GM12801 (cell line): ENCODE data around the gene NOS1AP.

Experiments
- CTCF ChIP-seq: IDR thresholded peaks from one replicate; pipeline ENCODE4 v1.5.1; 2011; ENCODE audit warnings: control low read depth; ENCODE audit not compliant: insufficient read length; ENCODE audit errors: extremely low read depth

The NOS1AP gene

GRCh38 chr1:162213281-162213912, 143.9 kb downstream of the NOS1AP start:
- TF ChIP-seq CTCF, result no peak

DNA sequence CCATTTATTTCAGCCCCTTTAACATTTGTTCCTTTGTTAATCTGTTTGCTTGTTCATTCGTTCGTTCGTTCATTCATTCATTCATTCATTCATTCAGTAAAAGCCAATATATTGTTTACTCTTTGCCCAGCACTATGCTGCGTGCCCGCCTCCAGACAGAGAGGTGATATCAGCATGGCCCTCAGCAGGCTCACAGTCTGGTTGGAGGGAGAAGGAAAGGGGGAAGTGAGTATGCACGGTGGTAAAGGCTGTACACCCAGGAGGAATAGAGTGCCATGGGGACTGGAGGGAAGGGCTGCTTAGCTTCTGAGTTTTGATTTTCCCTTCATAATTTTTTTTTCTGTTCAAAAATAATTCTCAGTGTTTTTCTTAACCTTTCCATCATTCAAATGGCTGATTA, 144.7 kb downstream of the NOS1AP start:
- TF ChIP-seq CTCF, result no peak

DNA sequence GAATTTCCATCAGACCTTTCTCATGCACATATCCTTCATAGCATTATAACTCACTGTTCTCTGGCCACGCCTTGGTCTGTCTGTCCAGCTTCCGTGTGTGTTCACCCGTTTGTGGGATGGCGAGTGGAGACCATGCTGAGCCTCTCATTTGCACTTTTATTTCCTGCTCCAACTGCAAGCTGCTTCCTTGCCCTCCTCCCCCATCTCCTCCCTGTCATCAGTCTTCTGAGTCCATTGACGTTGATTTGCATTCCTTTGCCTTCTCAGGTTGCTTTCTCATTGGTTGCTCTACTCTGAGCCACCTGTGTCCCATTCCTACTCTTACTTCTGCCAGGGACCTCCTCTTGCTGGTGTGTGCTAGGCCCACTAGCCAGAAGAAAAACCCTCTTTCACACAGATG, 146.4 kb downstream of the NOS1AP start:
- TF ChIP-seq CTCF, result no peak

- TF ChIP-seq CTCF, result no peak
Observed at GRCh38 chr1:162216604-162217003, 147.1 kb downstream of the NOS1AP start.

GRCh38 chr1:162217706-162218105, 148.2 kb downstream of the NOS1AP start:
- no peak for TF ChIP-seq CTCF

GRCh38 chr1:162218546-162218945, 149.1 kb downstream of the NOS1AP start:
- TF ChIP-seq CTCF, result no peak

- no peak for TF ChIP-seq CTCF
Observed at GRCh38 chr1:162218975-162219374, 149.5 kb downstream of the NOS1AP start.

DNA sequence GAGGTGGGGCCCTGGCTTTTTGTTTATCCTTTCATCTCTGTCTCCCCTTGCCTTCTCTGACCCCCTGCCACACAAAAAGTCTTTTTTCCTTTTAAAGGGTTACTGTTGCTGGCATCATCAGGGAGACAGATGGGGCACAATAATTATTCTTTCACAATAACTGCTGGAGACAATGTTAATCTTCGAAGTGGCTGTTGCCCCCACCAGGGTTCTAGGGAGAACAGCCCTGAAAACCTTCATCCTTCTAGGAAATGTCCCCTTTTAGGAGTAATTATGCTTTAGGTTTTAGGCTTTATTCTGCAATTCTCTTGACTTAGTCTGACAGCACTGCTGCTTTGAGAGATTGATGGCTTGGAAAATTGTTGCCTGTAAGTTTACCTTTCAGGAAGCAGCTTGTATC, 150.0 kb downstream of the NOS1AP start:
- no peak for TF ChIP-seq CTCF
